Mesendoderm (in vitro differentiated cells): Measurements from ENCODE around the gene OR2W3. TPM values are rescaled to one million over a fixed set of nuclear protein-coding genes. Genes with fewer than 3 reads are reported as not detected.
A peak's percentile ranks its signal among the peaks of the same experiment; 100 is the strongest.

Source experiments
- DNase-seq: peaks from one replicate; pipeline ENCODE4 v3.0.0; 2013
- H2AK5ac ChIP-seq: 2 replicates; pipeline ENCODE4 v1.6.1; 2013; ENCODE audit warnings: low read length, inconsistent platforms
- H2BK120ac ChIP-seq: 2 replicates; pipeline ENCODE4 v1.6.1; 2013; ENCODE audit warnings: low read depth, mild to moderate bottlenecking, low read length, moderate library complexity, mixed read lengths
- H2BK15ac ChIP-seq: replicated peaks from 2 replicates; pipeline ENCODE4 v1.6.1; 2013; ENCODE audit warnings: low read depth, mild to moderate bottlenecking, moderate library complexity
- H2BK5ac ChIP-seq: 2 replicates; pipeline ENCODE4 v1.6.1; 2013; ENCODE audit warnings: low read length, inconsistent platforms
- H3K18ac ChIP-seq: 2 replicates; pipeline ENCODE4 v1.6.1; 2013; ENCODE audit warnings: mild to moderate bottlenecking, low read length, mixed read lengths
- H3K23ac ChIP-seq: one replicate; pipeline ENCODE4 v1.6.1; 2013; ENCODE audit warnings: low read length
- H3K27ac ChIP-seq: 2 replicates; pipeline ENCODE4 v1.5.1; 2013; ENCODE audit warnings: low read depth, mild to moderate bottlenecking, inconsistent platforms, low read length, moderate library complexity
- H3K27me3 ChIP-seq: 2 replicates; pipeline ENCODE4 v1.6.1; 2013; ENCODE audit warnings: low read length, control low read depth, mild to moderate bottlenecking, inconsistent platforms; ENCODE audit not compliant: insufficient read depth, poor library complexity
- H3K36me3 ChIP-seq: 2 replicates; pipeline ENCODE4 v1.6.1; 2013; ENCODE audit warnings: low read length, inconsistent platforms; ENCODE audit not compliant: control insufficient read depth, insufficient read depth
- H3K4ac ChIP-seq: one replicate; pipeline ENCODE4 v1.6.1; 2013; ENCODE audit warnings: low read depth, mild to moderate bottlenecking, low read length, moderate library complexity
- H3K4me1 ChIP-seq: 2 replicates; pipeline ENCODE4 v1.6.1; 2013; ENCODE audit warnings: low read depth, low read length, inconsistent platforms; ENCODE audit not compliant: control insufficient read depth
- H3K4me2 ChIP-seq: 2 replicates; pipeline ENCODE4 v1.6.1; 2013; ENCODE audit warnings: low read length
- H3K4me3 ChIP-seq: 2 replicates; pipeline ENCODE4 v1.5.1; 2013; ENCODE audit warnings: mild to moderate bottlenecking, low read length
- H3K56ac ChIP-seq: one replicate; pipeline ENCODE4 v1.6.1; 2013; ENCODE audit warnings: low read length
- H3K79me1 ChIP-seq: 2 replicates; pipeline ENCODE4 v1.6.1; 2013; ENCODE audit warnings: low read length, inconsistent platforms
- H3K79me2 ChIP-seq: 2 replicates; pipeline ENCODE4 v1.6.1; 2013; ENCODE audit warnings: mild to moderate bottlenecking, low read length; ENCODE audit not compliant: control insufficient read depth, insufficient read depth
- H3K9ac ChIP-seq: 2 replicates; pipeline ENCODE4 v1.6.1; 2013; ENCODE audit warnings: low read length, inconsistent platforms
- H4K5ac ChIP-seq: one replicate; pipeline ENCODE4 v1.6.1; 2013; ENCODE audit warnings: low read length
- H4K8ac ChIP-seq: one replicate; pipeline ENCODE4 v1.6.1; 2013; ENCODE audit warnings: low read depth, mild to moderate bottlenecking, control low read depth, low read length, moderate library complexity
- WGBS: extraction: QIAGEN DNeasy Blood & Tissue Kit; methylation state at CpG from one replicate; pipeline ENCODE4 v1.1.7; 2013; ENCODE audit warnings: low lambda C conversion rate, missing lambda C conversion rate; ENCODE audit not compliant: insufficient coverage; ENCODE audit errors: extremely low coverage; 5-methylcytosine and 5-hydroxymethylcytosine counted together
- polyA plus RNA-seq, 2 experiments: library from polyadenylated mRNA; stranded (reverse); fragments of 200-250 nt; gene quantifications; one replicate each; pipeline ENCODE4 v1.2.3, GENCODE V29; 2013

The OR2W3 gene
- polyA plus RNA-seq (2013, experiment 1 of 2) = 0.41 TPM
- polyA plus RNA-seq (2013, experiment 2 of 2) = 0.62 TPM

DNA sequence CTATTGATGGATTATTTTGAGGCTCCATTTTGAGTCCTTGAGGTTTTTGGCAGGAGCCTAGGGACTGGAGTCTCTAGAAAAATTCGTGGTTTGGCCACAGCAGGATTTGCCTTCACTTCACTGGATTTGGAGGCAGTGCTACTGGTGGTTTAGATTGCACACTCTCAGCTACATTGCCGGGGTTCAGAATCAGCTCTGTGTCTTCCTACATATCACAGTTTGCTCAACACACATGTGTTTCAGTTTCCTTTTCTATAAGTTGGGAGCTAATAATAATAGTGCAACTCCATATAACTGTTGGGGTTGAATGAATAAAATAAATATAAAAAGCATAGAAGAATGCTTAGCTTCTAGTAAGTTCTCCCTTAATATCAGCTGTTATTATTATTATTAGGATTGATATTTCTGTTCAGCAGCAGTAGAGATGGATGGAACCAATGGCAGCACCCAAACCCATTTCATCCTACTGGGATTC is at the start of gene OR2W3:
TSS of gene OR2W3 (plus strand) at position 425 of the 475 bp plus-strand sequence. CDS start at position 425, 0 bp downstream.
- no peak within 1 kb of the TSS for H3K56ac ChIP-seq
- H3K36me3 ChIP-seq = no peaks in the 10 kb centered on the region
- no peak within 1 kb of the TSS for H4K8ac ChIP-seq
- no peaks in the 10 kb centered on the region for H3K4me1 ChIP-seq
- no peaks in the 10 kb centered on the region for H3K79me2 ChIP-seq
- H2AK5ac ChIP-seq = no peak within 1 kb of the TSS
- H3K4me3 ChIP-seq = no peak within 1 kb of the TSS
- no peak within 1 kb of the TSS for H3K18ac ChIP-seq
- no peak within 1 kb of the TSS for H3K27ac ChIP-seq
- H3K27me3 ChIP-seq = no peaks in the 10 kb centered on the region
- no peak within 1 kb of the TSS for H4K5ac ChIP-seq
- no peak within 1 kb of the TSS for H3K23ac ChIP-seq
- no peak within 1 kb of the TSS for H2BK15ac ChIP-seq
- no peaks in the 10 kb centered on the region for H3K79me1 ChIP-seq
- H3K9ac ChIP-seq = no peak within 1 kb of the TSS
- DNase-seq = no peak
- H3K4me2 ChIP-seq = no peak within 1 kb of the TSS
- WGBS = no CpG with 5 or more reads among the region's 2 CpGs
- no peak within 1 kb of the TSS for H3K4ac ChIP-seq
- no peak within 1 kb of the TSS for H2BK120ac ChIP-seq
- H2BK5ac ChIP-seq = no peak within 1 kb of the TSS

DNA sequence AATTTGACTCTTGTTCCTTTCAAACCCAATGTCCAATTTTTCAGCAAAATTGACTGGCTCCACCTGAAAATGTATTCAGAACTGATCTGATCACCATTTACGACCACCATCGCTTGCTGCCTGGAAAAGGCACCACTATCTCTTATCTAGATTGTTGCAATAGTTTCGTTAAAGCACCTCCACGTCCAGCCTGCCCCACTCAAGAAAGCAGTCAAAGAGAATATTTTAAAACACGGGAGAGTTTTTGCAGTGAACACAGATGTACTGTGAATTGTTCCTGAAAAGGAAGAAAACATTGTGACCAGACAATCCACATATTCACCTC is 49.7 kb upstream of the OR2W3 start:
- H3K79me2 ChIP-seq = no peaks in the 10 kb centered on the region
- H3K56ac ChIP-seq = no peak overlapping the region
- WGBS = no CpG with 5 or more reads among the region's 5 CpGs
- H3K23ac ChIP-seq = peak overlapping the region; percentile 76
- H2AK5ac ChIP-seq = no peak overlapping the region
- H3K4me1 ChIP-seq = peaks cover 5% of the 10 kb centered on the region
- no peak overlapping the region for H3K9ac ChIP-seq
- no peak overlapping the region for H2BK15ac ChIP-seq
- no peak overlapping the region for H4K5ac ChIP-seq
- H3K27me3 ChIP-seq = no peaks in the 10 kb centered on the region
- H4K8ac ChIP-seq = no peak overlapping the region
- no peak overlapping the region for H3K4ac ChIP-seq
- H3K4me3 ChIP-seq = no peak overlapping the region
- H3K4me2 ChIP-seq = no peak overlapping the region
- H3K36me3 ChIP-seq = no peaks in the 10 kb centered on the region
- no peak overlapping the region for H3K18ac ChIP-seq
- DNase-seq = no peak
- no peak overlapping the region for H3K27ac ChIP-seq
- H2BK5ac ChIP-seq = no peak overlapping the region
- no peak overlapping the region for H2BK120ac ChIP-seq
- no peaks in the 10 kb centered on the region for H3K79me1 ChIP-seq

GRCh38 chr1:247848346-247848745 is 47.0 kb upstream of the OR2W3 start:
- no peaks in the 10 kb centered on the region for H3K79me1 ChIP-seq
- no peak overlapping the region for H3K23ac ChIP-seq
- H3K18ac ChIP-seq = no peak overlapping the region
- no peak overlapping the region for H2AK5ac ChIP-seq
- no peak overlapping the region for H3K56ac ChIP-seq
- no peaks in the 10 kb centered on the region for H3K27me3 ChIP-seq
- H3K4me2 ChIP-seq = no peak overlapping the region
- DNase-seq = no peak
- no peak overlapping the region for H3K9ac ChIP-seq
- no CpG with 5 or more reads among the region's 7 CpGs for WGBS
- no peak overlapping the region for H3K27ac ChIP-seq
- H3K4ac ChIP-seq = no peak overlapping the region
- no peak overlapping the region for H2BK5ac ChIP-seq
- peaks cover 5% of the 10 kb centered on the region for H3K4me1 ChIP-seq
- no peak overlapping the region for H4K8ac ChIP-seq
- H2BK15ac ChIP-seq = no peak overlapping the region
- no peaks in the 10 kb centered on the region for H3K79me2 ChIP-seq
- no peak overlapping the region for H4K5ac ChIP-seq
- no peaks in the 10 kb centered on the region for H3K36me3 ChIP-seq
- no peak overlapping the region for H3K4me3 ChIP-seq
- no peak overlapping the region for H2BK120ac ChIP-seq

GRCh38 chr1:247849616-247850015 is 45.8 kb upstream of the OR2W3 start:
- no peak overlapping the region for H3K4me3 ChIP-seq
- no peak overlapping the region for H4K5ac ChIP-seq
- H2AK5ac ChIP-seq = no peak overlapping the region
- H3K27me3 ChIP-seq = no peaks in the 10 kb centered on the region
- no peak overlapping the region for H3K4ac ChIP-seq
- no peaks in the 10 kb centered on the region for H3K79me1 ChIP-seq
- H3K4me2 ChIP-seq = no peak overlapping the region
- no peak overlapping the region for H3K9ac ChIP-seq
- no peaks in the 10 kb centered on the region for H3K4me1 ChIP-seq
- no peak overlapping the region for H2BK120ac ChIP-seq
- 100% methylated on average over 1 of the region's 1 CpG for WGBS
- no peak for DNase-seq
- no peak overlapping the region for H3K18ac ChIP-seq
- H3K36me3 ChIP-seq = no peaks in the 10 kb centered on the region
- H2BK5ac ChIP-seq = no peak overlapping the region
- no peak overlapping the region for H4K8ac ChIP-seq
- H3K79me2 ChIP-seq = no peaks in the 10 kb centered on the region
- no peak overlapping the region for H3K23ac ChIP-seq
- no peak overlapping the region for H2BK15ac ChIP-seq
- H3K27ac ChIP-seq = no peak overlapping the region
- no peak overlapping the region for H3K56ac ChIP-seq

DNA sequence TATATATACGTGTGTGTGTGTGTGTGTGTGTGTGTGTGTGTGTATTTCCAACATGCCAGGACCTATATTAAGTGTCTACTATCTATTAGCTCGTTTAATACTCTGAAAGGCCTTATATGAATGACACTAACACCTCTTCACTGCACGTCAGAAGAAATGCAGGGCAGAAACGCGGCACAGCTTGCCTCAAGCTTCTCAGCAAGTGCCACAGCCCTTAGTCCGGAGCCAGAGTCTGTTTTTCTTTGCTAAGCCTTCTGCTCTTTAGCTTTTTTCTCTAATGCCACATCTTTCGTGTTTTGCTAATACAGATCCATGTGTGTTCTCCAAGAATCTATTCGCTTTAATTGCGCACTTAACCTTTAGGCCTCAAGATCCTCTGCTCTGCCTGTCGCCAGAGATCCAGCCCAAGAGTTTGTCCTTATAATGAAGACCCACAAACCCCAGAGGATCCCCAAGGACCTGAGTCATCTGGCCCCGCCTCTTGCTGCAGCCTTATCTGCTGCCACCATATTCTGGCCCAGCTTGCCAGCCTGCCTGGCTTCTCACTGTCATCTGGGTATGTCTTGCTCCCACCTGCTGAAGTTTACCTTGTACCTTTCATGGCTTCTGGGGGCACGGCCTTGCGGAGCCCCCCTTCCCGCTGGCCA is 40.4 kb upstream of the OR2W3 start:
- WGBS = no CpG with 5 or more reads among the region's 14 CpGs
- no peak overlapping the region for H3K4me3 ChIP-seq
- H3K18ac ChIP-seq = no peak overlapping the region
- no peak for DNase-seq
- H2AK5ac ChIP-seq = no peak overlapping the region
- no peak overlapping the region for H3K23ac ChIP-seq
- H3K27me3 ChIP-seq = no peaks in the 10 kb centered on the region
- H4K8ac ChIP-seq = no peak overlapping the region
- no peak overlapping the region for H3K9ac ChIP-seq
- H3K4me2 ChIP-seq = no peak overlapping the region
- H3K79me1 ChIP-seq = no peaks in the 10 kb centered on the region
- no peaks in the 10 kb centered on the region for H3K79me2 ChIP-seq
- no peaks in the 10 kb centered on the region for H3K4me1 ChIP-seq
- H3K56ac ChIP-seq = no peak overlapping the region
- no peak overlapping the region for H3K4ac ChIP-seq
- H2BK120ac ChIP-seq = no peak overlapping the region
- no peak overlapping the region for H3K27ac ChIP-seq
- H2BK5ac ChIP-seq = no peak overlapping the region
- no peak overlapping the region for H4K5ac ChIP-seq
- no peaks in the 10 kb centered on the region for H3K36me3 ChIP-seq
- H2BK15ac ChIP-seq = no peak overlapping the region

DNA sequence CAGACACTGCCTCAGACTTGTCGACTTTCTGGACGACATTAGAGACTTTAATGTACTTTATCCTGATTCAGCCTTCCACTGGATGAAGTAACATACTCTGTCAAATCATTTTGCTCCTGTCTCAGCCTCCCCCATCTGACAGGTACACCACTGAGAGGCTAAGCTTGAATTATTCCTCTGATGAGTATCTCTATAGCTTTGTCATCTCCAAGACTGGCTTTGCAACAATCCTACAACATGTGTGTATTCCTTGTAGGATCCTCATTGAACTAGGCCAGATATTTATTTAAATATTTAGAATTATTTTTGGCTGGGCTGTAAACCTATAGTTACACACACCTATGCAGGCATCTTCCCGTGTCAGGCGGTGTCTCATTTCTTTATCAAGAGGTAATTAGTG is 39.5 kb upstream of the OR2W3 start:
- Histone ChIP-seq H2BK15ac (no peak overlapping the region), H4K5ac (no peak overlapping the region), H3K9ac (no peak overlapping the region), H3K27me3 (no peaks in the 10 kb centered on the region), H3K4me1 (no peaks in the 10 kb centered on the region), H3K4ac (no peak overlapping the region), H3K79me1 (no peaks in the 10 kb centered on the region), H3K4me2 (no peak overlapping the region), H2AK5ac (no peak overlapping the region), H3K18ac (no peak overlapping the region), H3K56ac (no peak overlapping the region), H2BK120ac (no peak overlapping the region), H2BK5ac (no peak overlapping the region), H3K79me2 (no peaks in the 10 kb centered on the region), H4K8ac (no peak overlapping the region), H3K23ac (no peak overlapping the region), H3K4me3 (no peak overlapping the region), H3K27ac (no peak overlapping the region), H3K36me3 (no peaks in the 10 kb centered on the region)
- WGBS = no CpG with 5 or more reads among the region's 4 CpGs
- no peak for DNase-seq
